Mesodermal cell (in vitro differentiated cells): Measurements from ENCODE around the gene LHB.
"Not testable (repeated sequence)": the region's sequence is repeated elsewhere in the genome, so short reads cannot be mapped to it uniquely, and the experiment has no call there.

Source experiments
- H3K27ac ChIP-seq: 2 replicates; pipeline ENCODE4 v1.7.0; 2013; ENCODE audit warnings: mild to moderate bottlenecking, low read depth, low read length, moderate library complexity; ENCODE audit not compliant: severe bottlenecking
- H3K36me3 ChIP-seq: 2 replicates; pipeline ENCODE4 v1.7.1; 2013; ENCODE audit warnings: mild to moderate bottlenecking, low read length, moderate library complexity; ENCODE audit not compliant: control insufficient read depth, insufficient read depth
- H3K4me1 ChIP-seq: one replicate; pipeline ENCODE4 v1.7.1; 2013; ENCODE audit warnings: mild to moderate bottlenecking, low read length; ENCODE audit not compliant: insufficient read depth, control insufficient read depth, poor library complexity, severe bottlenecking
- H3K4me3 ChIP-seq: 2 replicates; pipeline ENCODE4 v1.7.0; 2013; ENCODE audit warnings: low read length, control low read depth, mild to moderate bottlenecking; ENCODE audit not compliant: insufficient read depth, poor library complexity, severe bottlenecking; ENCODE audit errors: extremely low read depth
- H3K9me3 ChIP-seq: 2 replicates; pipeline ENCODE4 v1.7.1; 2013; ENCODE audit warnings: mild to moderate bottlenecking, low read length, moderate library complexity; ENCODE audit not compliant: control insufficient read depth
- WGBS, 2 experiments: methylation state at CpG; one replicate each; pipeline ENCODE4 v1.1.5; 2013; ENCODE audit warnings: missing lambda C conversion rate in 2 of 2; ENCODE audit not compliant: insufficient coverage in 2 of 2; 5-methylcytosine and 5-hydroxymethylcytosine counted together

The LHB gene

DNA sequence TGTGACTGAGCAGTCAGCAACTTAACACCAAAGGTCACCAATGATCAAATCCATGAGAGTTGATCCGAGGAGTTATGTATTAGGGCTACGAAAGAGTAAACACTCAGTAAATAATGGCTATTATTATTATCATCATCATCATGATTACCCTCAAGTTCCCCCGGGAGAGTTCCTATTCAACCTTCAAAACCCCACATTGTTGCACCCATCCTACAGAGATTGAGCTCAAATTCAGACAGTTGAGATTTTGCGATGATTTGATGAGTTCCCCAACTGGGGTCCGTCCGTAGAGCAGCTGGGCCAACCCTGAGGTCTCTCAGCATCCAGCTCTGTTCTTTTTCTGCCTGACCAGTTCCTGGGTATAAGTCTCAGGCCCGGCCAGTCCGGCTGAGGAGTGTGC is 21.2 kb upstream of the LHB start:
- H3K4me3 ChIP-seq, H3K36me3 ChIP-seq, H3K9me3 ChIP-seq, H3K27ac ChIP-seq, H3K4me1 ChIP-seq: not testable (repeated sequence)
- WGBS, 2 experiments = 86% methylated on average over 1 of the region's 8 CpGs; no CpG with 5 or more reads in 1 of the 2 experiments

DNA sequence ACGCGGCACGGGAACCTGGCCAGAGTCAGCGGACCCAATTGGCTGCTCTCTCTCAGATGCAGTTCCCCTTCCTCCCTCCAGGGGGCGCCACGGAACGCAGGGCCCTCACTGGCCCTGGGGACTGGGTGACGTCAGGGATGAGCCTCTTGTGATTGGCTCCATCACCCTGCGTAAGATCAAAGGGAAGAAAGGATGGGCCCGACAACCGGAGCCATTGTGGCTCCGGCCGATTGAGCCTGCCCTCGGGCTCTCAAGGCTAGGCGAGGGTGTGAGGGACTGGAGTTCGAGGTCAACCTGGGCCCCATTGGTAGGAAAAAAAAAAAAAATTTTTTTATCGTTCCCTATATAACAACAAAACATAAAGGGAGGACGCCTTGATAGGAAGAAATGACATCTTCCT is 19.9 kb upstream of the LHB start, which contains the start of gene CGB1:
CGB1 (minus strand) TSS at position 81 of the 400 bp plus-strand sequence. CDS start 184 bp downstream, outside the sequence.
- not testable (repeated sequence) for H3K9me3 ChIP-seq, H3K4me1 ChIP-seq, H3K27ac ChIP-seq, H3K36me3 ChIP-seq, H3K4me3 ChIP-seq
- 50 to 51% methylated on average over 13 to 14 of the region's 18 CpGs for whole genome bisulfite sequencing, 2 experiments

DNA sequence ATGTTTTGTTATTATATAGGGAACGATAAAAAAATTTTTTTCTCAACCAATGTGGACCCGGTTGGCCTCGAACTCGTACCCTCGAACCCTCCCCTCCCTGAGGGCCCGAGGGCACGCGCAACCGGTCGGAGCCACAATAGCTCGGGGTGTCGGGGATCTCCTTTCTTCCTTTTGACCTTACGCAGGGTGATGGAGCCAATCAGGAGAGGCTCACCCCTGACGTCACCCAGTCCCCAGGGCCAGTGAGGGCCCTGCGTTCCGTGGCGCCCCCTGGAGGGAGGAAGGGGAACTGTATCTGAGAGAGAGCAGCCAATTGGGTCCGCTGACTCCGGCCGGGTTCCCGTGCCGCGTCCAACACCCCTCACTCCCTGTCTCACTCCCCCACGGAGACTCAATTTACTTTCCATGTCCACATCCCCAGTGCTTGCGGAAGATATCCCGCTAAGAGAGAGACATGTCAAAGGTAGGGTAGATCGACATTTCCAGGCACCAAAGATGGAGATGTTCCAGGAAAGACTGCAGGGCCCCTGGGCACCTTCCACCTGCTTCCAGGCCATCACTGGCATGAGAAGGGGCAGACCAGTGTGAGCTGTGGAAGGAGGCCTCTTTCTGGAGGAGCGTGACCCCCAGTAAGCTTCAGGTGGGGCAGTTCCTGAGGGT is 14.9 kb upstream of the LHB start, which contains the start of gene CGB2:
CGB2 (plus strand) TSS at position 249 of the 660 bp plus-strand sequence; CDS start at position 455, 206 bp downstream.
- not testable (repeated sequence) for H3K4me3 ChIP-seq, H3K4me1 ChIP-seq, H3K27ac ChIP-seq, H3K9me3 ChIP-seq, H3K36me3 ChIP-seq
- 85 to 93% methylated on average over 15 to 17 of the region's 28 CpGs for WGBS, 2 experiments

DNA sequence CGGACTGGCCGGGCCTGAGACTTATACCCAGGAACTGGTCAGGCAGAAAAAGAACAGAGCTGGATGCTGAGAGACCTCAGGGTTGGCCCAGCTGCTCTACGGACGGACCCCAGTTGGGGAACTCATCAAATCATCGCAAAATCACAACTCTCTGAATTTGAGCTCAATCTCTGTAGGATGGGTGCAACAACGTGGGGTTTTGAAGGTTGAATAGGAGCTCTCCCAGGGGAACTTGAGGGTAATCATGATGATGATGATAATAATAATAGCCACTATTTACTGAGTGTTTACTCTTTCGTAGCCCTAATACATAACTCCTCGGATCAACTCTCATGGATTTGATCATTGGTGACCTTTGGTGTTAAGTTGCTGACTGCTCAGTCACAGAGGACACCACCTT is 13.4 kb upstream of the LHB start:
- H3K4me1 ChIP-seq, H3K27ac ChIP-seq, H3K9me3 ChIP-seq, H3K4me3 ChIP-seq, H3K36me3 ChIP-seq: not testable (repeated sequence)
- 60 to 100% methylated on average over 1 to 2 of the region's 8 CpGs for WGBS, 2 experiments

DNA sequence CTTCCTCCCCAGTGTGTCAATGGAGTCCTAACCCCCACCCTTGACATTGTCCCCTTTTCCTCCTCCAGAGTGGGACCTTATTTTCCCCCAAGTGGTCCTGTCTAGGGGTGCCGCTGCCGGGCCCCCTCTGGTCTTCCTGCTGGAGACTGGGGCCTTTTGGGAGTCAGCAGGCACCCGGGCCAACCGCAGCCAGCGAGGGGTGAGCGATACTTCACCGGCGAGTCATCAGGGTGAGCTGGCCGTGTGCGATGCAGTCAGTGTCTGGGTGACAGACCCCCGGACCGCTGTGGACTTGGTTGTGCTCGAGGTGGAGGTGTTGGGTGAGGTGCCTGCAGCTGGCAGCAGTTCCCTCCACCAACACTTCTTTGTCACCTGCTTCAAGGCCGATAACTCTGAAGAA is 12.9 kb upstream of the LHB start:
- not testable (repeated sequence) for H3K9me3 ChIP-seq, H3K4me1 ChIP-seq, H3K36me3 ChIP-seq, H3K4me3 ChIP-seq, H3K27ac ChIP-seq
- 79 to 82% methylated on average over 12 to 14 of the region's 14 CpGs for WGBS, 2 experiments

DNA sequence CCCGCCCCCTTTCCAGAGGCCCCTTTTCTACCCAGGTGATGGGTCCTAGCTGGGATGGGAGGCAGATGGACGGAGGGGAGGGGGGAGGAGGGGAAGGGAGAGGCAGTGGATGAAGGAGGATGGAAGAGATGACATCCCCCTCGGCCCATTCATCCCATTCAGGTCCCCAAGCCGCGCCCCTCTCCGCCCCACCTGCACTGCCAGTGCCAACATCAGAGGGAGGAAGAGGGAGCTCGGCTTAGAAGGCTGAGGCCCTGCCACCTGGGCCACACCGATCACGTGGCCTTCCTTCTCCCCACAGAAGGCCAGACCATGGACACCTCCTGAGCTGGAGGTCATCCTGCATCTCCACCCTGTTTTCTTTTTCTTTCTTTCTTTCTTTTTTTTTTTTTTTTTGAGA is 11.8 kb upstream of the LHB start:
- H3K27ac ChIP-seq, H3K36me3 ChIP-seq, H3K4me1 ChIP-seq, H3K4me3 ChIP-seq, H3K9me3 ChIP-seq: not testable (repeated sequence)
- 100% methylated on average over 1 of the region's 9 CpGs; no CpG with 5 or more reads in 1 of the 2 experiments for WGBS, 2 experiments

DNA sequence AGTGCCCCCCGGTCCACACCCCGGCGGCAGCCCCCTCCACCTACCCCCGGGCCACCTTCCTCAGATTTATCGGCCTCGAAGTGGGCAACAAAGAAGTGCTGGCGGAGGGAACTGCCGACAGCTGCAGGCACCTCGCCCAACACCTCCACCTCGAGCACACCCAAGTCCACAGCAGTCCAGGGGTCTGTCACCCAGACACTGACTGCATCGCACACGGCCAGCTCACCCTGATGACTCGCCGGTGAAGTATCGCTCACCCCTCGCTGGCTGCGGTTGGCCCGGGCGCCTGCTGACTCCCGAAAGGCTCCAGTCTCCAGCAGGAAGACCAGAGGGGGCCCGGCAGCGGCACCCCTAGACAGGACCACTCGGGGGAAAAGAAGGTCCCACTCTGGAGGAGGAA is 8.7 kb upstream of the LHB start:
- H3K27ac ChIP-seq, H3K4me1 ChIP-seq, H3K4me3 ChIP-seq, H3K9me3 ChIP-seq, H3K36me3 ChIP-seq: not testable (repeated sequence)
- 83 to 90% methylated on average over 7 to 16 of the region's 23 CpGs for WGBS, 2 experiments

DNA sequence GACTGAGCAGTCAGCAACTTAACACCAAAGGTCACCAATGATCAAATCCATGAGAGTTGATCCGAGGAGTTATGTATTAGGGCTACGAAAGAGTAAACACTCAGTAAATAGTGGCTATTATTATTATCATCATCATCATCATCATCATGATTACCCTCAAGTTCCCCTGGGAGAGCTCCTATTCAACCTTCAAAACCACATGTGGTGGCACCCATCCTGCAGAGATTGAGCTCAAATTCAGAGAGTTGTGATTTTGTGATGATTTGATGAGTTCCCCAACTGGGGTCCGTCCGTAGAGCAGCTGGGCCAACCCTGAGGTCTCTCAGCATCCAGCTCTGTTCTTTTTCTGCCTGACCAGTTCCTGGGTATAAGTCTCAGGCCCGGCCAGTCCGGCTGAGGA is 8.2 kb upstream of the LHB start:
- WGBS, 2 experiments = no CpG with 5 or more reads among the region's 6 CpGs
- not testable (repeated sequence) for H3K9me3 ChIP-seq

DNA sequence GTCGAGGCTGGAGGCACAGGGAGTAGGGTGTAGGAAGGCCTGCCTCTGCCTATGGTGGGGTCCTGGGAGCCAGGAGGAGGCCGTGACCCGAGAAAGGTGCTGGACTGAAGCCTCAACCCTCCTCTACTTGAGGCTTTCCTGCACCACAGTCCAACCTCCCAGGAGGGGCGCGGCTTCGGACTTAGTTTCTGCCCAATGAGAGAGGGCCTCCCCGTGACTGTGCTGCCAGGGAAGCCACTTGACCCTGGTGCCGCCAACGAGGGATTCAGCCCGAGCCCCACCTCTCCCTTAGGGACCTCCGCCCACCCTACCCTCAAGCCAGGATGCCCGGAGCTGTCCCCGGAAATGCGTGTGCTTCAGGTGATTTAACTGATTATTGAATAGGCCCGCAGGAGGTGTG is 7.3 kb upstream of the LHB start, which contains the start of gene CGB3:
CGB3 (minus strand) TSS at position 101 of the 400 bp plus-strand sequence. CDS start 362 bp downstream, outside the sequence.
- H3K36me3 ChIP-seq, H3K4me1 ChIP-seq, H3K9me3 ChIP-seq, H3K27ac ChIP-seq, H3K4me3 ChIP-seq: not testable (repeated sequence)
- 78% methylated on average over 7 of the region's 15 CpGs; no CpG with 5 or more reads in 1 of the 2 experiments for WGBS, 2 experiments

More for the DNA sequence above, 8.2 kb upstream of the LHB start:
- H3K4me3 ChIP-seq, H3K4me1 ChIP-seq, H3K36me3 ChIP-seq, H3K27ac ChIP-seq: not testable (repeated sequence)

DNA sequence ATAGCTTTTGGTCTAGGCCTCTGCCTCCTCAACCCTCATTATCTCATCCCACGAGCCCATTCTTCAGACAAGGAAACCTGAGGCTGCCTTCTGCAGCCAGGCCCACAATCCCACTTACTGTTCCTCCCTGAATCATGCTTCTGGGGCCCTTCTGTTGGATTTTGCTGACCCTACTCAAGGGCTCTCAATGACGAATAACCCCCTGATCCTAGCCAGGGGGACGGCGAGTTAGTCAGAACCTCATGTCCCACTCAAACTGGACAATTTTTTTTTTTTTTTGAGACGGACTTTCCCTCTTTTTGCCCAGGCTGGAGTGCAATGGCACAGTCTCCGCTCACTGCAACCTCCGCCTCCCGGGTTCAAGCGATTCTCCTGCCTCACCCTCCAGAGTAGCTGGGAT is 5.2 kb upstream of the LHB start:
- peaks cover 5% of the 10 kb centered on the region for H3K4me1 ChIP-seq
- WGBS, 2 experiments = 86 to 90% methylated on average over 6 to 9 of the region's 9 CpGs
- H3K4me3 ChIP-seq = no peak overlapping the region
- no peaks in the 10 kb centered on the region for H3K36me3 ChIP-seq
- H3K9me3 ChIP-seq = no peaks in the 10 kb centered on the region
- H3K27ac ChIP-seq = no peak overlapping the region
